ENCODE data around the gene IBSP.

Gene IBSP

GRCh38 chr4:87832669-87833068, 33.3 kb downstream of the IBSP start, which contains the start of gene MEPE:
Gene MEPE (plus strand): TSS chr4:87832969. CDS start chr4:87834715, 1,746 bp downstream.
- H3F3A ChIP-seq (ENCODE audit: low read depth) = no peaks in the 10 kb centered on the region
- no peak within 1 kb of the TSS for H3K9ac ChIP-seq (ENCODE audit: low read depth, low read length, poor library complexity, severe bottlenecking)
- no peaks in the 10 kb centered on the region for H3K36me3 ChIP-seq (ENCODE audit: insufficient read depth, low read length)
- TF ChIP-seq CTCF (conservative IDR thresholded peaks at IDR 0.05; ENCODE audit: low read length) = no peak
- TF ChIP-seq EZH2phosphoT487 (IDR thresholded peaks at IDR 0.05; ENCODE audit: borderline replicate concordance) = no peak
- H3K79me2 ChIP-seq (ENCODE audit: insufficient read depth, low read length) = no peaks in the 10 kb centered on the region
- no peaks in the 10 kb centered on the region for H3K27me3 ChIP-seq (ENCODE audit: insufficient read depth, low read length, poor library complexity, severe bottlenecking)
- H3K4me2 ChIP-seq (ENCODE audit: low read depth, low read length, poor library complexity, severe bottlenecking) = no peak within 1 kb of the TSS
- no peaks in the 10 kb centered on the region for H3K9me3 ChIP-seq (ENCODE audit: insufficient read depth, low read depth, low read length)
- H3K9me2 ChIP-seq (replicated peaks; ENCODE audit: low read depth, low read length) = no peaks in the 10 kb centered on the region
- no peak within 1 kb of the TSS for H3K4me3 ChIP-seq (ENCODE audit: low read length, poor library complexity, severe bottlenecking)
- H4K20me1 ChIP-seq (ENCODE audit: insufficient read depth, low read length, poor library complexity, severe bottlenecking) = no peaks in the 10 kb centered on the region
- no peak within 1 kb of the TSS for H2AFZ ChIP-seq (ENCODE audit: low read length)
- H3K4me1 ChIP-seq (ENCODE audit: insufficient read depth, low read length, poor library complexity, severe bottlenecking) = no peaks in the 10 kb centered on the region

- Histone ChIP-seq H3K9me3 (ENCODE audit: insufficient read depth, low read depth, low read length) (no peaks in the 10 kb centered on the region), H3K79me2 (ENCODE audit: insufficient read depth, low read length) (no peaks in the 10 kb centered on the region), H2AFZ (ENCODE audit: low read length) (no peak overlapping the region), H3K4me3 (ENCODE audit: low read length, poor library complexity, severe bottlenecking) (no peak overlapping the region), H3K27me3 (ENCODE audit: insufficient read depth, low read length, poor library complexity, severe bottlenecking) (no peaks in the 10 kb centered on the region), H3F3A (ENCODE audit: low read depth) (no peaks in the 10 kb centered on the region), H3K36me3 (ENCODE audit: insufficient read depth, low read length) (no peaks in the 10 kb centered on the region), H4K20me1 (ENCODE audit: insufficient read depth, low read length, poor library complexity, severe bottlenecking) (no peaks in the 10 kb centered on the region), H3K4me2 (ENCODE audit: low read depth, low read length, poor library complexity, severe bottlenecking) (no peak overlapping the region), H3K9ac (ENCODE audit: low read depth, low read length, poor library complexity, severe bottlenecking) (no peak overlapping the region), H3K4me1 (ENCODE audit: insufficient read depth, low read length, poor library complexity, severe bottlenecking) (no peaks in the 10 kb centered on the region), H3K9me2 (replicated peaks; ENCODE audit: low read depth, low read length) (no peaks in the 10 kb centered on the region)
- no peak for TF ChIP-seq EZH2phosphoT487 (IDR thresholded peaks at IDR 0.05; ENCODE audit: borderline replicate concordance)
- TF ChIP-seq CTCF (conservative IDR thresholded peaks at IDR 0.05; ENCODE audit: low read length) = no peak
Observed at GRCh38 chr4:87834401-87834800, 35.0 kb downstream of the IBSP start.

GRCh38 chr4:87835197-87835596, 35.8 kb downstream of the IBSP start:
- TF ChIP-seq CTCF (conservative IDR thresholded peaks at IDR 0.05; ENCODE audit: low read length) (no peak), EZH2phosphoT487 (IDR thresholded peaks at IDR 0.05; ENCODE audit: borderline replicate concordance) (no peak)
- H3F3A ChIP-seq (ENCODE audit: low read depth) = no peaks in the 10 kb centered on the region
- no peak overlapping the region for H2AFZ ChIP-seq (ENCODE audit: low read length)
- H3K9ac ChIP-seq (ENCODE audit: low read depth, low read length, poor library complexity, severe bottlenecking) = no peak overlapping the region
- H3K79me2 ChIP-seq (ENCODE audit: insufficient read depth, low read length) = no peaks in the 10 kb centered on the region
- no peaks in the 10 kb centered on the region for H3K9me3 ChIP-seq (ENCODE audit: insufficient read depth, low read depth, low read length)
- H3K4me3 ChIP-seq (ENCODE audit: low read length, poor library complexity, severe bottlenecking) = no peak overlapping the region
- no peaks in the 10 kb centered on the region for H3K4me1 ChIP-seq (ENCODE audit: insufficient read depth, low read length, poor library complexity, severe bottlenecking)
- no peaks in the 10 kb centered on the region for H3K9me2 ChIP-seq (replicated peaks; ENCODE audit: low read depth, low read length)
- H4K20me1 ChIP-seq (ENCODE audit: insufficient read depth, low read length, poor library complexity, severe bottlenecking) = no peaks in the 10 kb centered on the region
- no peaks in the 10 kb centered on the region for H3K36me3 ChIP-seq (ENCODE audit: insufficient read depth, low read length)
- H3K4me2 ChIP-seq (ENCODE audit: low read depth, low read length, poor library complexity, severe bottlenecking) = no peak overlapping the region
- no peaks in the 10 kb centered on the region for H3K27me3 ChIP-seq (ENCODE audit: insufficient read depth, low read length, poor library complexity, severe bottlenecking)
